GM19395 (cell line): ENCODE measurements around the gene AXIN1.
"Not testable (repeated sequence)": the region's sequence is repeated elsewhere in the genome, so short reads cannot be mapped to it uniquely, and the experiment has no call there.

Experiments used
- ATAC-seq: cut with Tn5 transposase; IDR thresholded peaks from one replicate; pipeline ENCODE4 v1.9.1; 2021; ENCODE audit warnings: mild to moderate bottlenecking, moderate library complexity; ENCODE audit not compliant: unreplicated experiment

The AXIN1 gene

DNA sequence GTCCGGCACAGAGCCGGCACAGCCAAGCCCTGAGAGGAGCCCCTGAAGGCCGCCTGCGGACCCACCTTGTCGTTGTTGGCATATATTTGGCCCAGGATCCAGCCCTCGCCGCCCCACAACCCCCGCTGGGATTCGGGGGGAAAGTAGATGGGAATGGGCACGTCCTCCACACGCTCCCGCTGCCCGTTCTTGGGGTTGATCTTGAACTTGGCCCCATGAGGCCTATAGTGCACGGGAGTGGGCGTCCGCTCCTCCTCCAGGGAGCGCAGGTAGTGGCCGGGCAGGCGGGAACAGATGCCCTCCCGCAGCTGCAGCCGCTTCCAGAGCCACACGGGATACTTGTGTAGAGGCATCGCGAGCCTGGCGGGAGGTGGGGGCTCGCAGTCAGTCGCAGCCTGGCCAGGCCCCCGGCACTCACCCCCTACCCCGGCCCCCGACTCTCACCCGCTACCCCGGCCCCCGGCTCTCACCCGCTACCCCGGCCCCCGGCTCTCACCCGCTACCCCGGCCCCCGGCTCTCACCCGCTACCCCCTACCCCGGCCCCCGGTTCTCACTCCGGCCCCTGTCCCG is 17.4 kb upstream of the AXIN1 start:
- no peak for ATAC-seq

DNA sequence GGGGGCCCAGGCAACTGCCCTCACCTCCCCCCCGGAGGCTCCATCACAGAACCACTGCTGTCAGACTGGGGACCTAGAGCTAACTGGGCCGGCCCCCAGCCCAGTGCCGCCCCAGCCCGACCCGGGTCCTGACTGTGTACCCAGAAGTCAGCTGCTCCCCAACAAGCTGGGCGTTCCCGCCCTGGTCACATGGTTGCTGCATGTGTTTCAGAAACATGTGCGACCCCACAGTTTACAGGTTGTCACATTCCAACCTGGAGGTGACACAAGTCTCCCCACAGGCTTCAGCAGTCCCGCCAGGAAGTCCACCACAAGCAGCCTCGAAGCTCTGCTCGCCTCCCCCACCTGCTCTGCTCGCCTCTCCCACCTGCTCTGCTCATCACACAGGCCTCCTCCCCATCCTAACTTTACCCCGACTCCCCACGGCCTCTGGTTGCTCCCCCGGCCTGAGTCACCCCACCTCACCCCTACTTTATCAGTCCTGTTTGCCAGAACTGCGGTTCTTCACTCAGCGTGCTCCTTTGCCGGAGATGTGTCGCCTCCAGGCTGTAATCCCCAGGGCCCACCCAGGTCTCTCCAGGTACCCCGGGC is 16.8 kb upstream of the AXIN1 start:
- no peak for ATAC-seq

DNA sequence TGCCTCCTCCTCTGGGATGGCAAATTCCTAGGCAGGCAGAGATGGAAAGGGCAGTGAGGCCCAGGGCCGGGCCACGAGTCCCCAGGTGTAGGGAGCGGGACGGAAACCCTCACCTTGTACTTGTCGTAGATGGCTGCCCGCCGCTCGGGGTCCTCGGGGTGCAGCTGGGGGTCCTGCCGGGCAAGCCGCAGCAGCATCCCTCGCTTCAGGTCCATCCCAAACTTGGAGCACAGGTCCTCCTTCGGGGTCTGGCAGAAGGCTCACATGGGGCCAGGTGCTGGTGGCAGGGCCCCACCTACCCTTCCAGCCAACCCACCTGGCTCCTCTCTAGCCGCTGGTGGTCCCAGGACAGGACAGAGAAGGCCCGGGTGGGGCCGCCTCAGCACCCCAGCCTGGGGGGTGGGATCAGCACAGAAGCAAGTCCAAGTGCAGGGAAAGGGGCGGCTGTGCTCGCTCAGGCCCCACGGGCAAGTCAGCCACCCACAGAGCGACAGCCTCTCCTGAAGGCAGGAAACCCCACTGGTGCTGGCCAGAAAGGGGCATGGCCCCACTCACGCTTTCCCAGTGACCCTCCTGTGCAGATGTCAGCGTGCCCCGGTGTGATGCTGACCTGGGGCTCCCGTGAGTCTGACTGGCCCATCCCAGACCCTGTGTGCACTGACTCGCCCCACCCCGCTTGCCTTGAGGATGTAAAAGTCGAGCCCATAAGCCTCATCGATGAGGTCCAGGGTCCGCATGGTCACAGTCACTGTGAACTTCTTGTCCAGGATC is 16.1 kb upstream of the AXIN1 start:
- no peak for ATAC-seq

- ATAC-seq: no peak
Measured at GRCh38 chr16:367333-367903, 14.9 kb upstream of the AXIN1 start.

DNA sequence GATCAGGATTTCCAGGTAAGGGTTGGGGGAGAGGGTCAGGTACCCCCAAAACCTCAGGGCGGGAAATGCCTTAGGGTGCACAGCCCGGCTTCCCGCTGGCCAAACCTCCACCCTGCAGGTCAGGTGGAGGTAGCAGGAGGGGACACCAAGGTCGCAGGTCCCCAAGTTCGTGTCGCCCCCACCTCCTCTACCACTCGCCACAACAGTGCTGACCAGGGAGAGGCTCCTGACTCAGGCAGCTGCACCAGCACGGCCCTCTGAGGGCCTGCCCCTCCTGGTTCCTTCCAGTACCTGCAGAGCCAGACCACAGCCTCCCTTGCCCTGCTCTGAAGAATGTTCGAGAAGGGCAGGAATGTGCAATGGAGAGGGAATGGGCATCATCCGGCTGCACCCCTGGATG is 14.0 kb upstream of the AXIN1 start:
- ATAC-seq: no peak

DNA sequence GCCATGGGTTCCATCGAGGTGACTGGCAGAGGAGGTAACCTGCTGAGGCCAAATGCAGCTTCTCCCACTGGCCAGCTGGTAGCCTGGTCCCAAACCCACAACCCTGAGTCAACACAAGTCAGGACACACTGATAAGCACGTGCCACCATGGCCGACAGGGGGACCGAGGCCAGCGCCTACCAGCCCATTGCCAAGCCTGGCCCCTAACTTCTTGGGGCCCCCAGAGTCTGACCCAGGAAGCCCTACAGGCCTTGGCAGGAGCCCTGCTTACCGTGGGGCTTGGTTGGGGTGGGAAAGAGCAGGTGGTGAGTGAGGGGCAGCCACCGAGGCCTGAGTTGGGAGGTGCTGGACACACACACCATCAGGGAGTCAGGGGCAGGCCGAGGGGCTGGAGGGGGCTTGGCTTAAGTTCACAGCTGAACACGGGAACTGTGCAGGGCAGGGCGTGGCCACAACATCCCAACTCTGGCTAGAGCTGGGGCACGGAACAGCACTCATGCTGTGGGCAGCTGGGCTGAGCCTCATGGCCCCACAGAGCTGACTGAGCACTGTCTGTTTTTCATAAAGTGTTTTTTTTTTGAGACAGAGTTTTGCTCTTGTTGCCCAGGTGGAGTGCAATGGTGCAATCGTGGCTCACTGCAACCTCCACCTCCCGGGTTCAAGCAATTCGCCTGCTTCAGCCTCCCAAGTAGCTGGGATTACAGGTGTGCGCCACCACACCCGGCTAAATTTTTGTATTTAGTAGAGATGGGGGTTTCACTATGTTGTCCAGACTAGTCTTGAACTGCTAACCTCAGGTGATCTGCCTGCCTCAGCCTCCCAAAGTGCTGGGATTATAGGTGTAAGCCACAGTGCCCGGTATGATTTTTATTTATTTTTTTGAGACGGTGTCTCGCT is 12.3 kb upstream of the AXIN1 start:
- no peak for ATAC-seq

GRCh38 chr16:363766-364490 is 11.4 kb upstream of the AXIN1 start:
- no peak for ATAC-seq

DNA sequence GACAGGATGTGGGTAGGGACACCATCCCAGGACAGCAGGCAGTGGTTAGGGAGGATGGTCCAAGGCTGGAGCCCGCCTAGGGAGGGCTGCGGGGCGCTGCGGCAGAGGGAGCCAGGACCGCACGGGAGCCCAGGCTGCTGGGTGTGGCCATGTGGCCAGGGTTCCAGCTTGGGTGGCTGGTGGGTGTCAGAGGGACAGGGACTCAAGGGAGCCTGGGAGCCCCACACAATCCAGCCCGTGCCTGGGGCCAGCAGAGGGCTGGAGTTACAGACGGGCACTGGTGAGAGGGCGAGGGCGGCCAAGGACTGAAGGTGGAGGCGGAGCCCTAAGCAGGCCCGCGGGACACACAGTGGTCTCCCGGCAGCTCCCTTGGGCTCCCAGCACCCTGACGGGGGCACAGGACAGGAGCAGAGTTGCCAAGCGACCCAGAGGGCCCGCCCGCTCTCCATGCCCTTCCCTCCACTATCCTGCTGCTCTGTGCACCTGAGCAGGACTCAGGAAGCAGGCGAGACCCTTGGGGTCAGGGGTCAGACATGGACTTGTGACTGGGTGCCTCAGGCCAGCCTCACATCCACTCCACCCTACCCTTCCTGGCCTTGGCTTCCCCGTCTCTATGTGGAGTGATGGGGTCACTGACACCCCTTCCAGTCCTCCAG is 10.7 kb upstream of the AXIN1 start:
- no peak for ATAC-seq

GRCh38 chr16:362702-362999 is 10.1 kb upstream of the AXIN1 start:
- ATAC-seq: not testable (repeated sequence)

GRCh38 chr16:361872-362701 is 9.6 kb upstream of the AXIN1 start:
- no peak for ATAC-seq

- ATAC-seq: no peak
Measured at GRCh38 chr16:361341-361871, 8.9 kb upstream of the AXIN1 start.

GRCh38 chr16:360698-361336 is 8.3 kb upstream of the AXIN1 start:
- no peak for ATAC-seq

DNA sequence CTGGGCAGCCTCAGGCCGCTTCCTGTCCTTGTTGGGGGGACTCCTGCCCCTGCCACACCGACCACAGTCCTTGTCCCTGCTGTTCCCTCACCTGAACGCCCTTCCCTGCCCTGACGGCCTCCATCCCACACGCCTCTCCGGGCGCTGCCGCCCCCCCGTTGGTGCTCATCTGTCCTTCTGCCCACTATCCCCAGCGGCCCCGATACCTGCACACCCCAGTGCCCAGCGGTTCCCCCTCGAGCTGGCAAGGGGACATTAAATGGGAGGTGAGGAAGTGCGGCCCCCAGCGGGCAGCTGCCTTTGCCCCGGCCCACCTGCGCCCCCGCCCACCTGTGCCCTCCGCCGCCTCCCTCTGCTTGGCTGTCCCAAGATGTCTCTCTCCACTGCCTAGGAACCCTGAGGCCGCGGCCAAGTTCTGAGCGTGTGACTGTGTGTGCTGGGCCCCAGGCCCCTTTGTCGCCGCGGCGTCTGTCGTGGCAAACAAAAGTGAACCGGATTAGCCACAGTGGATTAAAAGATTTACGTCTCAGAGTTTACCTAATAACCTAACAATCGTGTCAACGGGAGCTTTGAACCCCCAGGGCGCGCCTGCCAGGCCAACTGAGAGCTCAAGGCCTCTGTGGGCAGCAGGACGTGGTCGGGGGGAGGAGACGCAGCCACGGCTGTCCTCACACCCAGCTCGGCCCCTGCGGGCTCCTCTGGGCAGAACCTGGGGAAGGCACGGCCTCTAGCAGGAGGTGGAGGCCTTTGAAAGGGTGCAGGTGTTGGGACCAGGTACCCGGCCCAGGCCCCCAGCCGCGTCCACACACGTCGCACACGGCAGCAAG is 7.6 kb upstream of the AXIN1 start:
- ATAC-seq: no peak

DNA sequence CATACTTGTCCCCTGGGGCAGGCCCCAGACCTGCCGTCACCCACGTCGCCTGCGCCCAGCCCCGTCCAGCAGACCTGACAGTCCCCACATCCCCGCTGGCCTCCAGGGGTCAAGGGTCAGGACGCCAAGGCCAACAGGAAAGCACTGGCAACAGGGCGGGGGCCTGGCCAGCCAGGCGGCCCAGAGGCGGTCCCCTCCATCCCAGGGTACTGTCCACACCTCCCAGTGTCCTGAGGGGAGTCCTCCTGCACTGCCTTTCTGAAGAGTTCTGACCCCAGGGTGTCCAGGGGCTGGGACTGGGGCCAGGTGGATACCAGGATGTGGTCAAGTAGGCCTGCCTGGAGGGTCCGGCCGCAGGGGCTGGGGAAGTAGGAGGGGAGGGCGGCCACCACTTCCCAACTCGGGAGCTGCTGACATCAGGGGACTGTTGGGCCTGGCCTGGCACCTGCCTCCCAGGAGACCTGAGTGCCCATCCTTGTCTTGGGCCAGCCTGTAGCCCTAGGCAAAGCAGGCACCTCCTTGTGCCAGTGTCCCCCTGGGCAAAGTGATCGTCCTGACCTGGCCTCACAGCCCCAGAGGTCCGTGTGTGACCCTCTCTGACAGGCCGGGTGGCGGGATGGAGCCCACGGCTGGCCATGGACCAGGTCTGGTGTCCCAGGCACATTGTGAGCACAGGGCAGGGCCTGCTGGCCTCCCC is 6.7 kb upstream of the AXIN1 start:
- no peak for ATAC-seq

DNA sequence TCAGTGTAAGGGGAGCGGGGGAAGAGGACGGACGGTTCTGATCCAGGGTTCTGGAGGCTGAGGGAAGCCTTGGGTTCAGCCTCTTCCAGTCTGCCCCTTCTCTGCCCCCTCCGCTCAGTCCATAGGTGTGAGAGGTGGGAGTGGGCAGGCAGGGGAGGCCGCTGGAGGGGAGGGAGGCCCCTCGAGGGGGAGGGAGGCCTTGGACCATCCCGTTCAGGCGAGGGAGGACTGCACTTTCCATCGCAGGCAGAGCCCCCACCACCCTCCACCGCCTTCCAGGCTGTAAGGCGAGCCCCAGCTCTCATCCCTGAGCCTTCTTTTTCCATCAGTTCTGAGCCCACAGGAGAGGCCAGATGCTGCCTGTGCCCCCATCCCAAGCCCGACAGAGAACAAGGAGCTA is 4.2 kb upstream of the AXIN1 start:
- no peak for ATAC-seq

DNA sequence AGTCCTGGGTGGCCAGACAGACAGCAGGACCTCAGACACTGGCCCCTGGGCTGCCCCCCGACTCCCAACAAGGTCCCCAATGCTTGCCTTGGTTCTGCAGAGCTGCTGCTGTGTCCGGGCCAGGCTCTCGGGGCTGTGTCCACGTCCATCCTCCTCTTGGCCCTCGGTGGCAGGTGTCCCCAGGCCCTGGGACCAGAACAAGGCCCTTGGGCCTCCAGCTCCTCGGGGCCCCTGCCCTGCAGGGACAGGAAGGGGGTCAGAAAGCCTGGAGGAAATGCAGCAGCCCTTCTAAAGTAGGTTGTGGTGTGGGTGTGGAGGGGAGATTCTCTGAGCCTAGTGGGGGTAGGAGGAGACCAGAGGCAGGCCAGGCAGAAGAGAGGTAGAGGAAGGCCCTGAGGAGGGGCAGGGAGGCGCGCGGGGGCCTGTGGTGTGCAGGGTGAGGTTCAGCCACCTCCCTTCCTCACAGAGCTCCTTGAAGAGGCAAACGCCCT is 2.5 kb upstream of the AXIN1 start:
- no peak for ATAC-seq
